Esophagus squamous epithelium (tissue), 5 donors: ENCODE data around the gene GALNTL6. TPM values are rescaled to one million over a fixed set of nuclear protein-coding genes. Genes with fewer than 3 reads are reported as not detected.

Experiments used
- DNase-seq: peaks from one replicate; lab custom pipeline; 2025; lab: John Stamatoyannopoulos, UW
- H3K27ac ChIP-seq, 4 donors: fragments of 200-600 bp; sonication (generic); one replicate each; pipeline ENCODE4 v1.5.1; 2016 to 2019; ENCODE audit warnings: mild to moderate bottlenecking in 1 of 4
- H3K27me3 ChIP-seq, 4 donors: fragments of 200-600 bp; sonication (generic); 1 replicate in 3 of 4; 2 replicates in 1 of 4; pipeline versions ENCODE4 v1.5.1 to v1.6.0; 2017 to 2021; ENCODE audit warnings: antibody characterized with exemption in 1 of 4
- H3K36me3 ChIP-seq, 3 donors: fragments of 200-600 bp; sonication (generic); one replicate each; pipeline ENCODE4 v1.5.1; 2016 to 2019
- H3K4me1 ChIP-seq, 3 donors: fragments of 200-600 bp; sonication (generic); one replicate each; pipeline ENCODE4 v1.5.1; 2017 to 2019
- H3K4me3 ChIP-seq, 4 donors: fragments of 200-600 bp; sonication (generic); 1 replicate in 3 of 4; 2 replicates in 1 of 4; pipeline ENCODE4 v1.5.1; 2016 to 2019; ENCODE audit warnings: mild to moderate bottlenecking in 2 of 4, moderate library complexity in 1 of 4
- H3K9me3 ChIP-seq, 3 donors: fragments of 200-600 bp; sonication (generic); one replicate each; pipeline ENCODE4 v1.5.1; 2016 to 2019
- CTCF ChIP-seq, 6 experiments: fragments of 450-650 bp in 4 of 6; fragments of 200-600 bp in 2 of 6; sonication (generic) in 2 of 6; IDR thresholded peaks; one replicate each; pipeline ENCODE4 v1.5.1; 2016 to 2019; ENCODE audit warnings: antibody characterized with exemption in 6 of 6, mild to moderate bottlenecking in 4 of 6, moderate library complexity in 4 of 6
- POLR2A ChIP-seq, 4 donors: fragments of 450-650 bp; IDR thresholded peaks; one replicate each; pipeline ENCODE4 v1.6.1; 2017; ENCODE audit warnings: antibody characterized with exemption in 4 of 4, mild to moderate bottlenecking in 4 of 4, moderate library complexity in 3 of 4
- WGBS, 2 donors: methylation state at CpG; one replicate each; pipeline ENCODE4 v1.1.5; 2018; 5-methylcytosine and 5-hydroxymethylcytosine counted together
- intact Hi-C: fragments of 100-400 bp; cut with DNase I; formaldehyde crosslinking; loops from one replicate; pipeline ENCODE4 v1.15.0; 2022
- total RNA-seq, 4 donors: library from RNA; depleted of rRNA; stranded (reverse); fragments of >200 nt; gene quantifications; one replicate each; pipeline ENCODE4 v1.1.0, GENCODE V29; 2016
- donor health status: DM: yes; HTN: yes; CAD: no.

GALNTL6 gene
- total RNA-seq, 4 donors from 2014 or later, result 0.12 TPM; not detected in 3

- H3K4me3 ChIP-seq, result no peak overlapping the region
- no peak for TF ChIP-seq POLR2A (IDR thresholded peaks at IDR 0.05)
- TF ChIP-seq CTCF (IDR thresholded peaks at IDR 0.05), result no peak
- no peaks in the 10 kb centered on the region for H3K27me3 ChIP-seq
- WGBS, 2 donors, result 42 to 50% methylated on average over 1 of the region's 1 CpG
- H3K36me3 ChIP-seq, result no peaks in the 10 kb centered on the region
- intact Hi-C loops, result no loop called here
- no peaks in the 10 kb centered on the region for H3K9me3 ChIP-seq
- H3K27ac ChIP-seq, result no peak overlapping the region
- H3K4me1 ChIP-seq, result no peaks in the 10 kb centered on the region
- no peak for DNase-seq
Measured at GRCh38 chr4:172652369-172652768, 839.2 kb downstream of the GALNTL6 start.

- Histone ChIP-seq H3K4me3 (no peak overlapping the region), H3K36me3 (no peaks in the 10 kb centered on the region), H3K4me1 (no peaks in the 10 kb centered on the region), H3K9me3 (no peaks in the 10 kb centered on the region), H3K27me3 (no peaks in the 10 kb centered on the region), H3K27ac (no peak overlapping the region)
- TF ChIP-seq CTCF (IDR thresholded peaks at IDR 0.05) (no peak), POLR2A (IDR thresholded peaks at IDR 0.05) (no peak)
- DNase-seq, result no peak
- intact Hi-C loops, result no loop called here
Measured at GRCh38 chr4:172653676-172654075, 840.5 kb downstream of the GALNTL6 start.

GRCh38 chr4:172654457-172654856 lies 841.3 kb downstream of the GALNTL6 start:
- Histone ChIP-seq H3K4me3 (no peak overlapping the region), H3K27me3 (no peaks in the 10 kb centered on the region), H3K9me3 (no peaks in the 10 kb centered on the region), H3K36me3 (no peaks in the 10 kb centered on the region), H3K27ac (no peak overlapping the region), H3K4me1 (no peaks in the 10 kb centered on the region)
- no peak for DNase-seq
- TF ChIP-seq CTCF (IDR thresholded peaks at IDR 0.05), result no peak
- TF ChIP-seq POLR2A (IDR thresholded peaks at IDR 0.05), result no peak
- intact Hi-C loops, result no loop called here
- 37 to 63% methylated on average over 3 of the region's 3 CpGs for WGBS, 2 donors

GRCh38 chr4:172656055-172656454 lies 842.9 kb downstream of the GALNTL6 start:
- Histone ChIP-seq H3K4me1 (no peaks in the 10 kb centered on the region), H3K27me3 (no peaks in the 10 kb centered on the region), H3K27ac (no peak overlapping the region), H3K4me3 (no peak overlapping the region), H3K36me3 (no peaks in the 10 kb centered on the region), H3K9me3 (no peaks in the 10 kb centered on the region)
- DNase-seq, result no peak
- intact Hi-C loops, result no loop called here
- WGBS, 2 donors, result 74 to 77% methylated on average over 5 of the region's 5 CpGs
- TF ChIP-seq POLR2A (IDR thresholded peaks at IDR 0.05) (no peak), CTCF (IDR thresholded peaks at IDR 0.05) (no peak)

GRCh38 chr4:172657081-172657480 lies 843.9 kb downstream of the GALNTL6 start:
- no peak for DNase-seq
- Histone ChIP-seq H3K36me3 (no peaks in the 10 kb centered on the region), H3K27me3 (no peaks in the 10 kb centered on the region), H3K9me3 (no peaks in the 10 kb centered on the region), H3K4me3 (no peak overlapping the region), H3K4me1 (no peaks in the 10 kb centered on the region), H3K27ac (no peak overlapping the region)
- TF ChIP-seq CTCF (IDR thresholded peaks at IDR 0.05) (no peak), POLR2A (IDR thresholded peaks at IDR 0.05) (no peak)
- intact Hi-C loops, result no loop called here
- 43 to 54% methylated on average over 6 of the region's 6 CpGs for WGBS, 2 donors
